ENCODE data around the gene ZNF444.
A peak's percentile ranks its signal among the peaks of the same experiment; 100 is the strongest.
"Not testable (repeated sequence)": the region's sequence is repeated elsewhere in the genome, so short reads cannot be mapped to it uniquely, and the experiment has no call there.

Gene ZNF444

GRCh38 chr19:56140583-56141416 lies at the start of gene ZNF444:
Gene ZNF444 (plus strand): TSS chr19:56141287. CDS start chr19:56146912, 5,625 bp downstream.
- peak; percentile 99 for DNase-seq

GRCh38 chr19:56091751-56092546 lies 49.1 kb upstream of the ZNF444 start:
- no peak for DNase-seq

- DNase-seq = no peak
Measured at GRCh38 chr19:56092685-56093631, 48.1 kb upstream of the ZNF444 start.

GRCh38 chr19:56094449-56094848 lies 46.6 kb upstream of the ZNF444 start:
- DNase-seq = no peak

GRCh38 chr19:56096665-56097064 lies 44.4 kb upstream of the ZNF444 start:
- DNase-seq = no peak

GRCh38 chr19:56097306-56097705 lies 43.8 kb upstream of the ZNF444 start:
- DNase-seq = no peak

- no peak for DNase-seq
Measured at GRCh38 chr19:56097776-56098175, 43.3 kb upstream of the ZNF444 start.

GRCh38 chr19:56098237-56098636 lies 42.9 kb upstream of the ZNF444 start:
- DNase-seq = not testable (repeated sequence)

GRCh38 chr19:56098731-56099568 lies 42.1 kb upstream of the ZNF444 start:
- no peak for DNase-seq

GRCh38 chr19:56099638-56100539 lies 41.2 kb upstream of the ZNF444 start:
- DNase-seq = no peak

GRCh38 chr19:56101095-56101494 lies 40.0 kb upstream of the ZNF444 start:
- no peak for DNase-seq

- DNase-seq = no peak
Measured at GRCh38 chr19:56101746-56102535, 39.1 kb upstream of the ZNF444 start.

GRCh38 chr19:56103027-56103614 lies 38.0 kb upstream of the ZNF444 start:
- DNase-seq = no peak

GRCh38 chr19:56104423-56104822 lies 36.7 kb upstream of the ZNF444 start:
- no peak for DNase-seq

GRCh38 chr19:56105090-56105701 lies 35.9 kb upstream of the ZNF444 start:
- DNase-seq = peak; percentile 24

GRCh38 chr19:56105831-56106396 lies 35.2 kb upstream of the ZNF444 start:
- DNase-seq = not testable (repeated sequence)

GRCh38 chr19:56106397-56106849 lies 34.7 kb upstream of the ZNF444 start:
- no peak for DNase-seq

GRCh38 chr19:56106993-56107392 lies 34.1 kb upstream of the ZNF444 start:
- no peak for DNase-seq

Measured in activated T-cell treated with anti-CD3 and anti-CD28 coated beads for 4 hours (primary cell).